GM12891 (cell line): ENCODE results near the gene SLC25A21.

Experiments used
- POLR2A ChIP-seq: IDR thresholded peaks from 2 replicates; pipeline ENCODE4 v1.6.1; 2011; ENCODE audit warnings: low read depth, low read length, control low read depth
- POLR2AphosphoS5 ChIP-seq: IDR thresholded peaks from 2 replicates; pipeline ENCODE4 v1.6.1; 2011; ENCODE audit warnings: low read depth, low read length, control low read depth
- SPI1 ChIP-seq: IDR thresholded peaks from 2 replicates; pipeline ENCODE4 v1.6.1; 2011; ENCODE audit warnings: low read depth, low read length, control low read depth
- TAF1 ChIP-seq: IDR thresholded peaks from 2 replicates; pipeline ENCODE4 v1.6.1; 2011; ENCODE audit warnings: low read depth, low read length, control low read depth

DNA sequence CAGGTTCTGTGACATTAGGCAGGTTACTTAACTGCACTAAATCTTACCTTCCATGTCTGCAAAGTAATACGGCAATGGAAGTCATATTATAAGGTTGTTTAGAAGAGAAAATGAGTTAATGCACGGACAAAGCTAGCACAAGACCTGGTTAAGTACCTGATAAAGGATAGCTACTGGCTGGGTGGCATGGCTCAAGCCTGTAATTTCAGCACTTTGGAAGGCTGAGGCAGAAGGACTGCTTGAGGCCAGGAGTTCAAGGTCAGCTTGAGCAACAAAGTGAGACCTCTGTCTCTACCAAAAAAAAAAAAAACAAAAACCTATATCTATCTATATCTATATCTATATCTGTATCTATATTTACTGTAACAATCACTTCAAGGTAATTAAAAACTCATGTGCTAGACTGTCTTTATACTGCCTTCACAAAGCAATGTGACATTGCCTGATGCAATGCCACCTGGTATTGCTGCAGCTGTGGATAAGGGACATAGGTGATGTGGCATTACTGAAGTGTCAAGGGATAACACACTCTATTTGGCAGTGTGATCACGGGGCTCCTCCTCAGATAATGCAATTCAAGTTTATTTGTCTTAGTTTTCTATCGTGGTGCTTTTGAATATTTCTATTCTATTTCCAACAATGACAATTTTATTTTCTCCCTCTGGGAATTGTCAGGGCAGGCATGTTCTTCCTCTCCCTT, 403.6 kb downstream of the SLC25A21 start:
- TF ChIP-seq TAF1 (no peak), POLR2A (no peak), POLR2AphosphoS5 (no peak), SPI1 (no peak)
